HepG2 (cell line): Measurements from ENCODE around the gene NUP153. TPM values are rescaled to one million over a fixed set of nuclear protein-coding genes. Genes with fewer than 3 reads are reported as not detected.

ENCODE experiments used
- CCDC6 ChIP-seq: sonication (generic); formaldehyde crosslinking; IDR thresholded peaks from 2 replicates; pipeline ENCODE4 v1.8.1; 2022; ENCODE audit warnings: mild to moderate bottlenecking, missing genetic modification reagents, moderate library complexity
- FOXA3 ChIP-seq: IDR thresholded peaks from 2 replicates; pipeline ENCODE4 v1.6.1; 2016; ENCODE audit warnings: missing genetic modification reagents, missing compliant biosample characterization
- HNF1B ChIP-seq: sonication (generic); formaldehyde crosslinking; IDR thresholded peaks from 2 replicates; pipeline ENCODE4 v1.5.1; 2020; ENCODE audit warnings: mild to moderate bottlenecking, moderate library complexity, missing genetic modification reagents
- MAFG ChIP-seq: sonication (generic); formaldehyde crosslinking; IDR thresholded peaks from 2 replicates; pipeline ENCODE4 v1.5.1; 2020; ENCODE audit warnings: mild to moderate bottlenecking, missing genetic modification reagents
- MZF1 ChIP-seq: sonication (generic); formaldehyde crosslinking; IDR thresholded peaks from 2 replicates; pipeline ENCODE4 v1.8.1; 2023; ENCODE audit warnings: mild to moderate bottlenecking, missing genetic modification reagents, borderline replicate concordance
- NFE2L1 ChIP-seq: sonication (generic); formaldehyde crosslinking; IDR thresholded peaks from 2 replicates; pipeline ENCODE4 v1.4.0; 2020; ENCODE audit warnings: missing genetic modification reagents, mild to moderate bottlenecking, borderline replicate concordance
- PAXIP1 ChIP-seq: sonication (generic); formaldehyde crosslinking; conservative IDR thresholded peaks from 2 replicates; pipeline ENCODE4 v1.4.0; 2020; ENCODE audit warnings: mild to moderate bottlenecking, missing genetic modification reagents, moderate library complexity
- POLR2G ChIP-seq: fragments of 200-400 bp; formaldehyde crosslinking; IDR thresholded peaks from 2 replicates; pipeline ENCODE4 v1.6.1; 2018; ENCODE audit warnings: mild to moderate bottlenecking, low read depth, low read length, moderate library complexity
- TIGD3 ChIP-seq: sonication (generic); formaldehyde crosslinking; IDR thresholded peaks from 2 replicates; pipeline ENCODE4 v1.5.1; 2020; ENCODE audit warnings: mild to moderate bottlenecking, missing genetic modification reagents, borderline replicate concordance
- ZBTB7B ChIP-seq: sonication (generic); formaldehyde crosslinking; IDR thresholded peaks from 2 replicates; pipeline ENCODE4 v1.4.0; 2020; ENCODE audit warnings: missing genetic modification reagents
- ZKSCAN8 ChIP-seq: IDR thresholded peaks from 2 replicates; pipeline ENCODE4 v1.6.1; 2016; ENCODE audit warnings: borderline replicate concordance, missing genetic modification reagents, missing compliant biosample characterization
- ZNF143 ChIP-seq: sonication (generic); formaldehyde crosslinking; IDR thresholded peaks from 2 replicates; pipeline ENCODE4 v1.4.0; 2020; ENCODE audit warnings: missing genetic modification reagents
- ZNF230 ChIP-seq: sonication (generic); formaldehyde crosslinking; IDR thresholded peaks from 2 replicates; pipeline ENCODE4 v1.4.0; 2020; ENCODE audit warnings: mild to moderate bottlenecking, missing genetic modification reagents
- ZNF569 ChIP-seq: sonication (generic); formaldehyde crosslinking; IDR thresholded peaks from 2 replicates; pipeline ENCODE4 v1.5.0; 2020; ENCODE audit warnings: mild to moderate bottlenecking, missing genetic modification reagents, moderate library complexity, borderline replicate concordance
- ZNF609 ChIP-seq: sonication (generic); formaldehyde crosslinking; IDR thresholded peaks from 2 replicates; pipeline ENCODE4 v1.4.0; 2020; ENCODE audit warnings: mild to moderate bottlenecking, missing genetic modification reagents, borderline replicate concordance
- ZNF615 ChIP-seq: sonication (generic); formaldehyde crosslinking; IDR thresholded peaks from 2 replicates; pipeline ENCODE4 v1.5.0; 2020; ENCODE audit warnings: mild to moderate bottlenecking, missing genetic modification reagents, borderline replicate concordance
- ZNF781 ChIP-seq: sonication (generic); formaldehyde crosslinking; IDR thresholded peaks from 2 replicates; pipeline ENCODE4 v1.5.1; 2020; ENCODE audit warnings: borderline replicate concordance, mild to moderate bottlenecking, missing genetic modification reagents; ENCODE audit errors: not compliant biosample characterization
- polyA plus RNA-seq, 8 experiments: library from polyadenylated mRNA; depleted of rRNA in 3 of 8; stranded (reverse) in 7 of 8; unstranded in 1 of 8; fragments of >200 nt; fragmentation: Illumina TruSeq in 4 of 8; extraction: Trizol in 4 of 8; gene quantifications; 2 replicates each; pipeline versions ENCODE4 v1.2.1 to v1.2.3, GENCODE V29; 2011 to 2016; ENCODE audit warnings: low read depth in 4 of 8, missing spikeins in 1 of 8, mixed read lengths in 1 of 8; ENCODE audit not compliant: insufficient read depth in 1 of 8
- total RNA-seq, 5 experiments: library from RNA; depleted of rRNA; stranded (reverse); fragments of >200 nt; fragmentation: Illumina TruSeq; extraction: Trizol; gene quantifications; 2 replicates each; pipeline ENCODE4 v1.2.3, GENCODE V29; 2016; ENCODE audit warnings: low read depth in 1 of 5

NUP153 gene
- total and polyA plus RNA-seq, 2 of the 13 experiments (the other 11 are each of a cell fraction or from before 2014, with no cell fraction given) = 29.8 to 55.2 TPM

- TF ChIP-seq ZNF609 (CRISPR knock-in tag) (peak; percentile 72), ZNF143 (CRISPR knock-in tag) (peak; percentile 100), CCDC6 (CRISPR knock-in tag) (peak; percentile 8; the same call in 1 of the 2 replicates), HNF1B (CRISPR knock-in tag) (peak; percentile 98), PAXIP1 (CRISPR knock-in tag) (peak; percentile 72), FOXA3 (CRISPR knock-in tag) (peak; percentile 93), ZKSCAN8 (CRISPR knock-in tag) (peak; percentile 90; the same call in 1 of the 2 replicates), NFE2L1 (CRISPR knock-in tag) (no peak; the same call in 1 of the 2 replicates), TIGD3 (CRISPR knock-in tag) (no peak), ZNF230 (CRISPR knock-in tag) (no peak), ZNF569 (no peak), POLR2G (peak; percentile 89), MAFG (CRISPR knock-in tag) (no peak), ZNF615 (CRISPR knock-in tag) (no peak), MZF1 (CRISPR knock-in tag) (no peak), ZNF781 (no peak), ZBTB7B (CRISPR knock-in tag) (peak; percentile 98)
Measured at GRCh38 chr6:17706580-17707370, at the start of gene NUP153 (continued).
